Fibroblast of the conjunctiva (primary cell): ENCODE measurements around the gene RTN4R.

Experiments used
- DNase-seq: peaks from one replicate; pipeline ENCODE4 v3.0.0-alpha.2; 2010; ENCODE audit warnings: low read depth

The RTN4R gene

DNA sequence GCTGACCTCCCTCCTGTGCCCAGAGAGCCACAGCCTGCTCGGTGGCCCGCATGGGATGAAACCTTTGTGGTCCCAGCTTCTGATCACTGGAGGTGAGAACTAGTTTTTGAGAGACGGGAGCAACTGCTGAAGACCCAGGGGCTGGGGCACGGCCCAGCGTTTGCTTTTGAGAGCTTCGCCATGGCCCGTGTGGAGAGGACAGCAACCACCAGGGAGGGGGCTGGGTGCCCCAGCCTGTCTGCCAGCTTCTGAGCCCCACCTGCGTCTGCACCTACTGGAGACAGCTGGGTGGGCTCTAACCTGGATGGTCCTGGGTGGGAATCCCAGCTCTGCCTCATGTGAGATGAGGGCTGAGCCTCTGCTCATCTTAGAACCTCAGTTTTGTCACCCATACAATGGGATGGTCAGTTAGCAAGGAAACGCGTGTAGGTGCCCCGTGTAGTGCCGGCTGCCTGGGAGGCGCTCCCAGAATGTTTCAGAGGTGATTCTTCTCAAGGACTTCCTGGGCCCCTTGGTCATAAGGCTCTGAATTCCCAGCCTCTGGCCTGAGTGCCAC is 66.2 kb downstream of the RTN4R start:
- no peak for DNase-seq

DNA sequence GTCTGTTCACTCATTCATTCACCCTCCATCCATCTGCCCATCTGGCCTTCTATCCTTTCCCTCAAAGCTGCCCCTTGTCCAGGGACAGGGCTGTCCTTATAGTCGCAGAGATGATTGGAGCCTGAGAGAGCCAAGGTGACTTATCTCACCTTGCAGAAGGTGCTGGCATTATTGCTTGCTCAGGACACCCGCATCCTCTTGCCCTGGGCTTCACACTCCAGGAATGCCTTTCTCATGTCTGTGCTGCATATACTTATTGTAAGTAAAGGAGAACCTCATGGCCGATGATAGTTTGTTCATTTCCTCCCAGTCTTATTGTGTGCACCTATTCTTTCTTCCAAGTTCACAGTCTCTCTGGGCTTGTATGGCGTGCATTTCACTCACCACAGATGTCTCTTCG is 68.2 kb downstream of the RTN4R start:
- no peak for DNase-seq

DNA sequence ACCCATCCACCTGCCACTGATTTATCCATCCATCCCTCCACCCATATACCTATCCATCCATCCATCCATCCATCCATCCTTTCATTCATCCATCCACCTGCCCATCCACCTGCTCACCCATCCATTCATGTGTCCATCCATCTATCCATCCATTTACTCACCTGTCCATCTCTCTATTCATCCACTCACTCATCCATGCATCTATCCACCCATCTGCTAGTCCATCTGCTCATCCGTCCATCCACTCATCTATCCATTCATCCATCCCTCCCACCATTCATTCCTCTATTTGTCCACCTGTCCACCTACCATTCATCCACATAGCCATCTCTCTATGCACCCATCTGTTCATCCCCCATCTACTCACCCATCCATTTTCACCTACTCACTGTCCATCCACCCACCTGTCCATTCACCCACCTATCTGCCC is 68.7 kb downstream of the RTN4R start:
- no peak for DNase-seq

DNA sequence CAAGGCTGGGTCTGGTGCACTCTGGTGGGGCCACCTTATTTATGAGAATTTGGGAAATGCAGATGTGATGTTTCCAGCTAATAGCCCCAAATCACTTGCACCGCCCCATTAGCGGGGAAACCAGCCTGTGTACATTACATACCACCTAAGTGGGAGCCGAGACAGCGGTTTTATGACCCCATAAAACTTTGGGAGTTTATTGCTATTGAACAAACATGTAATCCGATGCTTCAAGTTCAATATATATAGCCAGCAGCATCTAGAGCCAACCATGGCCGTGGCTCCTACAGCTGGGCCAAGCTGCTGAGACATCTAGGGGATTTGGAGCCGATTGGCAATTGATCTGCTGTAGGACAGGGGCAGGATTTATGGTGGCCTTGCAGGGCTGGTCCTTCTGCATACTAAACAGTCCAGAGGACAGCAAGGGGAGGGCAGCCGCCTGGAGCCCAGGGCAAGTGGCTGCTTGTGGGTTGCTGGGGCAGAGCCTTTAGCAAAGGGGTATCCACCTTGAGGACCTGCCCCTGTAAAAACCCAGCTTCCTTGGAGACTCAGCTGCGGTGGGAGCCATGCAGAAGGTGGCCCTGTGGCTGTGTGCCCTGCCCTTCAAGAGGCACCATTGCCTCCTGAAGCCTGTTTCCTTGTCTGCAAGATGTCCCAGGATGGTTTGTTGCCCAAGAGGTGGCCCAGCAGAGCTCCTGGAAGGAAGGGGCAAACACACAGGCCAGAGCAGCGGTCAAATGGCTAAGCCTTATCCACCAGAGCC is 69.4 kb downstream of the RTN4R start:
- DNase-seq = no peak

DNA sequence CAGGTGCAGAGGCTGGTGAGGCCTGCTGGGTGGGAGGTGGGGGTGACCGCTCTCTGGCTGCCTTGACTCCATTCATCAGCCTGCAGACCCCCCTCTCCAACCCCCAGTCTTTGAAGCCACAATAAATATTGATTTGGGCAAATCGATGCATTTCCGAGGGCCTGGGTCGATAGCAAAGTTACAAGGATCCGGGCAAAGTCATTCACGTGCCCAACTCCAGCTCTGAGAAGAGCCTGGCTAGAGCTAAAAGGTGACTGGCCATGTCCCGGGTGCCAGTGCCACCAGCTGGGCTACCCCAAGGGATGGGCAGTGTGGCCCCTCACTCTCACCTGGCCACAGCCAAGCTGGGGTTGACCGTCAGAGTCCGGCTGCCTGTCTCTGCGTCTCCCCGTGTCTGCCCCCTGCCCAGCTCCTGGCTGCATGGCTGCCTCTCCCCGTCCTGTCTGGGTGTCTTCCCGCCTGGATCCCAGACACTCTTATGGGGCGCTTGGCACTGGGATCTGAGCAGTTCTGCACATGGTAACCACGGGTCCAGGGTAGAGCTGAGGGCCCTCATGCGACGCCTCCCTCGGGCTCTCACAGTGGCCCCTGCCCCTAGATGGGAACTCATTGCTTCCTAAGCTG is 70.6 kb downstream of the RTN4R start:
- no peak for DNase-seq

DNA sequence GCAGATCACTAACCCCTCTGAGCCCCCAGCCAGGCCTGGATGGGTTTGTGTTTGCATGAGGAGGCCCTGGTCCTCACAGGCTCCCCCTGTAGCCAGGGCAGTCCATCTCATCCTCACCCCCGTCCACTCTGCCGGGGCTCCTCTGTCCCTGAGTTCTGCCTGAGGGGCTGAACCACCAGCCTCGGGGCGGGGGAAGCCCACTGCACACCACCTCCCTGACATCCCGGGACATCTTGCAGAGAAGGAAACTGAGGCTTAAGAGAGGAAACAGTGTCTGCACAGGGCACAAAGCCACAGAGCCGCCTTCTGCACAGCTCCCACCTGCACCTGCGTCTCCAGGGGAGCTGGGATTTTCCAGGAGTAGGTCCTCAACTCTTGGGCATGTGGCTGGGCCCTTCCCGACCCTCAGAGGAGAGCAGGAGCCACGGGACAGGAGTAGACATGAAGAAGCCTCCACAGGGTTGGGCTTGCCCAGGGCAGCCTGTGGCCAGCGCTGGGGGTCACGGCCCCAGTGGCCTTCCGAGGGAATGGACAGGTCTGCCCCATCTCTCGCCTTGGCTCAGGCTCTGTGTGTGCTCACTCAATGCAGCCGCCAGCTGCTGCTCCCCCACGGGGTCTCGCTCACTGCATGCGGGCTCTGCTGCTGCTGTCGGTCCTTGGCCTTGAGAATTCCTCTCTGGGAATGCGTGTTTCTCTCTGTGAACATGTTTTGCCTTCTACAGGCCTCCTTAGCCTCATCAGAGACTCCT is 71.8 kb downstream of the RTN4R start:
- no peak for DNase-seq

DNA sequence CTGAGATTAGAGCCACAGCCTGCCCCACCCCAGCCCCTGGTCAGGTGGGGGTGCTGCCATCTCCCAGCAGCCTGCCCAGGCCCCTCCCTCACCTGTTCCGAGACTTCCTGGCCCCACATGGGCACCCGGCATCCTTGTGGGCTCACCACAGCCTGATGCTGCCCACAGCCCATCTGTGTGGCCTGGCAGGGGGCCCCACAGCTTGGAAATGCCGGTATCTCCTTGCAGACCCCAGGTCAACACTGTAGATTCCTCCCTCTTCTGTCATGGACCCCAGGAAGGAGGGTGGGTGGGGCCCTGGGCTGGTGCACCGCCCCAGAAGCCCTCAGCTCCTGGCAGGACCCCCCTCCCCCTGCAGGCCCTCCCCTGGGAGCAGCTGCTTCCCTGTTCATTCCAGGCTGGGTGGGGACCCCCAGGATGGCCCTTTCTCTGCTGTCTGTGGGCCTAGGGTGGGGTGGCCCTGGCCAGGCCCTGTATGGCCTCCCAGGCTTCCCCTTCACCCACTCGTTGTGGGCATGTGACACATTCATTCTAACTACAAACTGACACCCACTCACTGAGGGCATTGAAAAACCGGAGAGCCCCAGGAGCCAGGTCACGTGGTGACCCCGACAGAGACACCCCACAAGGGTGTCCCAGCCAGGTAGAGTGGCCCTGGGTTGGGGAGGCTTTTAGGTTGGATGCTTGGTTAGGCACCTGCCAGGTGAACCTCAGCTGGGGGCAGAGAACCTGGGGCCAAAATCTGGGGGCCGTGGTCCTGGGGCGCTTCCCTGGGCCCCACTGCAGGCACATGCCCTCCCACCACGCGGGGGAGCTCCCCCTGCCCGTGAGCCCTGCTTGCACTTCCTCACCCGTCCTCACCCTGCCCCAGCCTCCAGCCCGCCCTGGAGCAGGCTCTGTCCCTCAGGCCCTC is 73.2 kb downstream of the RTN4R start:
- no peak for DNase-seq

DNA sequence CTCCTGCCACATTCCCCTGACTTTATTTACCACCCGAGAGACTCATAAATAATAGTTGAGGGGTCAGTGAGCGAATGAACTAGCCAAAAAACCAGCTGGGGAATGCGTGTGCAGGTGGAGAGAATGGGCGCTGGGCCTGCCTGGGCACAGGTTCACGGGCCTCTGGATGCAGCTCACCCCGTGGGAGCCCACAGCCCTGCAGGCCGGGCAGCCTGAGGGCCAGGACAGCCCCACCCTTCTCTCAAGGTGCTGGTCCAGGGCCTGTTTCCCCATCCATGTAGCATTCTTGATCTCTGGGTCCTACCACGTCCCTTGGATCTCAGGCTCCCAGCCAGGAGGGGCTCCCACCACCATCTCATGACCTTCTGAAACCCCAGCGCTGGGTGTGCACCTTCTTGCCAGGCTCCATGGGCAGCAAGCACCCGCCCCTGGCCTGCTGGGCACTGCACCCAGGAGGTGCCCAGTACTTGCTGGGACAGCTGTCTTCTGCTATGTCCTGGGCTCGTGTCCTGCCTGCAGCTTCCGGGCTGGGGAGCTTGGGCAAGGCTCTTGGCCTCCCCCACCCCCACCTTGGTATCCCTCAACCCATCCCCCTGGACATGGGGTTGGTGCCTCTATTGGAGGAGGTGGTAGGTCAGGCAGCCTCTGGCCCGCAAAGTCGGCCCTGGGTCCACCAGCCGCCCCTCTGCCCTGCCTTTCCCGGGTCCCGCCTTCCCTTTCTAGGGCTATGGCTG is 74.2 kb downstream of the RTN4R start:
- no peak for DNase-seq

DNA sequence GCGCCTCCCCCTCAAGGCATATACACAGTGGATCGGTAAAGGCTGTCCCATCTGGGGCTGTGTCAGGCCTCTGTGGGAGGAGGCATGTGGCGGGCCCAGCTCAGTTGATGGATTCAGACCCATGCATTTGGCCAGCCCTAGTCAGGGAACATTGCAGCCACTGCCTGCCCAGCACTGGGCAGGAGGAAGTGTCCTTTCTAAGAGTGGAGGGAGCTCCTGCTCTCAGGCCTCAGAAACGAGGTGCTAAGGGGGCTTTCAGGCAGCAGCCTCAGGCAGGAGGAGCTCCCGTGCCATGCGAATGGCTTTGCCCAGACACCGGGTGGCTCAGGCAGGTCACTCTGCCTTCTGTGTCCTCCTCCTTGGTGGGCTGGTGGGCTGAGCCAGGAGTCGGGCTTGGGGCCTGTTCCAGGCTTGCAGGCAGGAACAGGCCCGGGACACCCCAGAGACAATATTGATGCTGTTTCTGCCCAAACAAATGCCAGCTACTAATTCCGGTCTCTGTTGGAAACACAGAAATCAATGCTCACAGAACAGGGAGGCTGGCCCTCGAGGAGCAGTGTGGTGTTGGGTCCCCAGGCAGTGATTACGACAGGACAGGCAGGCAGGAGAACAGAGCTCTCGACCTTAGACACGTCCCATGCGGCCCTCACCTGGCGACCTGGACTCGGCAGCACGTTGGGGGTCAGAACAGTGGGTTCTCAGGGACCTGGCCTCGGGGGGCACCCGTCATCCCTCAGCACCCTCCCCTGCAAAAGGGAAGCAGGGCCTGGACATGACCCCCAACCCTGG is 75.0 kb downstream of the RTN4R start:
- DNase-seq = no peak

DNA sequence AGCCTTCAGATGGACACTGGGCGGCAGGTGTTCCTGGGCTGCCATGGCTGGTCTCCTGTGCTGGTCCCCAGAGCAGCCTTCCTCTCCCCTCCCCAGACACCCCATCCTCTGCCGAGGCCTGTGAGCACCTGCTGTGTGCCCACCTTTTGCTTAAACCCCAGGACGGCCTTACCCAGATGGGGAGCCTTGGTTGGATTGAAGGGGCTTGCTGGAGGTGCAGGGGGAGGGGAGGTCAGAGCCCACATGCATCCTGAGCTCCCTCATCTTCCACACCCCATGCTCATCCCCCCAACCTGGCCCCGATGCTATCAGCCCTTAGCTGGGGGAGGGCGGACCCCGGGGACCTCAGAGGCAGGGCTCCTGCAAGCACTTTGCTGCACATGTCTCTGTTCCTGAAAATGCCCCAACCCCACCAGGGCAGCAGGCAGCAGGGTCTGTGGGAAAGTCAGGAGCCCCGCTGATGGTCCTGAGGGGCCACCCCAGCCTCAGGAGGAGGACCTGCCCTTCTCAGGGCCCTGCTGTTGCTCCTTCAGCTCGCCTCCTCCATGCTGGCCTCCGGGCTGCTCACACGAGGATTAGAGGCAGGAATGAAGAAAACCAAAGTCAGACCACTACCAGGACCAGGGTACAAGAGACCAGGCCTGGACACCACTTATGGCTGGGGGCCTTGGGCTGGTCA is 75.7 kb downstream of the RTN4R start:
- DNase-seq = no peak

DNA sequence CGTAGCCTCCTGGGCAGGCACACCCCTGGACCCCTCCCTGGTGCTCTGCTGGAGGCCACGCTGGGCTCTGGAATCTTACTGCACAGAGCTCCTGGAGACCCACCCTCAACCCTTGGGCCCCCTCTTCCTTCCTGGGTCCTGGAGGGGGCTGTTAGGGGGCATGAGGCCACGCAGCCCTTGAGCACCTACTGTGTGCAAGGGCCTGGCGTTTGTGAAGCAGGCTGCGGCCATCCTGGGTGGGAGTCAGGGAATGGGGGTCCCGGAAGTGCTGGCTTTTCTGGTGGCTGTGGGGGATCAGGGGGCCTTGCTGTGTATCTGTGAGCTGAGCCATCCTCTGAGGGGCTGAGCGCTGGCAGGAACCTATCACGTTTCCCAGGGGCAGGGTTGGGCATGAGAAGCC is 76.3 kb downstream of the RTN4R start:
- DNase-seq = no peak
